ENCODE data around the gene SEMA7A.

Gene SEMA7A

GRCh38 chr15:74441248-74441941 is 7.6 kb upstream of the SEMA7A start:
- TF ChIP-seq CTCF (IDR thresholded peaks at IDR 0.05; ENCODE audit: insufficient read depth, low read length, missing control alignments), result no peak
- CTCF ChIA-PET, result interaction anchor here (1.1 to 40.9 kb wide), 7 partner anchors 9 to 328 kb away, joined by 3 to 1700 read pairs (median 8); partner anchors contain the start of genes CYP11A1 and UBL7
- POLR2A ChIA-PET, result no interaction called here
- H3K4me3 ChIP-seq (ENCODE audit: low read depth, low read length), result no peak overlapping the region
- DNase-seq (ENCODE audit: low read depth, low spot score), result no peak

GRCh38 chr15:74438721-74439316 is 5.1 kb upstream of the SEMA7A start:
- no peak overlapping the region for H3K4me3 ChIP-seq (ENCODE audit: low read depth, low read length)
- TF ChIP-seq CTCF (IDR thresholded peaks at IDR 0.05; ENCODE audit: insufficient read depth, low read length, missing control alignments), result peak; percentile 90
- DNase-seq (ENCODE audit: low read depth, low spot score), result no peak
- ChIA-PET CTCF (interaction anchor here (0.7 to 40.9 kb wide), 21 partner anchors 10 to 331 kb away, joined by 3 to 1700 read pairs (median 5); partner anchors contain the start of genes CYP11A1 and UBL7), POLR2A (no interaction called here)

GRCh38 chr15:74438206-74438605 is 4.4 kb upstream of the SEMA7A start:
- ChIA-PET POLR2A (no interaction called here), CTCF (interaction anchor here (1.1 to 40.9 kb wide), 10 partner anchors 9 to 331 kb away, joined by 3 to 1700 read pairs (median 8); partner anchors contain the start of genes CYP11A1 and UBL7)
- no peak overlapping the region for H3K4me3 ChIP-seq (ENCODE audit: low read depth, low read length)
- no peak for TF ChIP-seq CTCF (IDR thresholded peaks at IDR 0.05; ENCODE audit: insufficient read depth, low read length, missing control alignments)
- DNase-seq (ENCODE audit: low read depth, low spot score), result no peak

- CTCF ChIA-PET, result interaction anchor here (0.7 to 40.9 kb wide), 8 partner anchors 8 to 198 kb away, joined by 3 to 1700 read pairs (median 4); partner anchors contain the start of gene CYP11A1
- no peak for TF ChIP-seq CTCF (IDR thresholded peaks at IDR 0.05; ENCODE audit: insufficient read depth, low read length, missing control alignments)
- DNase-seq (ENCODE audit: low read depth, low spot score), result no peak
- H3K4me3 ChIP-seq (ENCODE audit: low read depth, low read length), result peak overlapping the region; percentile 76
- POLR2A ChIA-PET, result interaction anchor here (0.6 to 1.7 kb wide), 6 partner anchors 15 to 49 kb away, joined by 3 to 5 read pairs (median 4); no protein-coding TSS in a partner anchor
Observed at GRCh38 chr15:74434263-74435136, 742 bp upstream of the SEMA7A start.

GRCh38 chr15:74432968-74433591 is 678 bp downstream of the SEMA7A start:
- TF ChIP-seq CTCF (IDR thresholded peaks at IDR 0.05; ENCODE audit: insufficient read depth, low read length, missing control alignments), result no peak
- ChIA-PET POLR2A (interaction anchor here (0.9 to 1.7 kb wide), 3 partner anchors 13 to 48 kb away, joined by 4 to 5 read pairs (median 5); no protein-coding TSS in a partner anchor), CTCF (interaction anchor here (1.2 to 40.9 kb wide), 5 partner anchors 9 to 51 kb away, joined by 3 to 1700 read pairs (median 4); partner anchors contain the start of gene CYP11A1)
- DNase-seq (ENCODE audit: low read depth, low spot score), result no peak
- H3K4me3 ChIP-seq (ENCODE audit: low read depth, low read length), result peak overlapping the region; percentile 76
